ENCODE measurements around the gene MORF4L2. TPM values are rescaled to one million over a fixed set of nuclear protein-coding genes. Genes with fewer than 3 reads are reported as not detected.
"Not testable (repeated sequence)": the region's sequence is repeated elsewhere in the genome, so short reads cannot be mapped to it uniquely, and the experiment has no call there.

MORF4L2 gene
- total and polyA plus RNA-seq, 2 experiments from 2014 or later: 772 to 1,160 TPM

DNA sequence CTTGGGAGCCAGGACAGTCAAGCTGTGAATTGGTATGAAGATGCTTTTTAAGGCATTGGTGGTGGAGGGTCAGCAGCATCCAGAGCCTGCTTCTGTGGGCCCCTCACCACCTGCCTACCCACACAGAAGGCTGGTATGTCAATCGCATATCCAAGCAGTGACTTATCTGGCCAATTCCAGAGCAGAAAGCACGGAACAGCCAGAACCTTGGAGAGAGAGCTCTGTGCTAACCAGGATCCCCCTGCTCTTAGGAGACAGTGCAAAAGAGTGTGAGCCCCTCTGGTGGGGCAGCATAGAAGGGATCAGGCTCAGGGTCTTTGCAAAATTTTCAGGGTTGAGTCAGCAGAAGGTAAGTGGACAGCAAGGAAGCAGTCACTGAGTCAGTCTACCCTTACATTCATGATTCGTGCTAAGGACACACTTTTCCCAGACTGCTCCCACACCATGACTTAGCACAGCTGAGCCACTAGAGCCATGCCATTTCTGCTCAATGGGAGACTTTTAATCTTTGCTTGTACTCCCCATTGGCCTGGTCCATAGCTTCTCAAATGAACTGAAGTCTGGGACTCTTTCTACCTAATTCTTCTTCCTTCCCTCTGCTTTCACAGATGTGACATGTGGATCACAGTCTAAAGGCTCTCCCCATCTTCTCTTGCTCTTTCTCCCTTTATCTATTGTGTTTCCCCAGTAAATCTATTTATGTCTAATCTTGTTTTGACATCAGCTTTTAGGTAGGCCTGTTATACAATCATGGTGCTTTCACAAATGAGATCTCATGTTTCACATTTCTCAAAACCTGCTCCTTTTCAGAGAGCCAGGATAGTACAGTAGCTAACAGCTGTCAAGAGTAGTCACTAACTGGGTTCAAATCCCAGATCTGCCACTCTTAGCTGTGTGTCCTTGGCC lies 20.0 kb downstream of the MORF4L2 start:
- no peak overlapping the region for H3K27ac ChIP-seq
- TF ChIP-seq EZH2phosphoT487 (IDR thresholded peaks at IDR 0.05; ENCODE audit: low read depth, severe bottlenecking, unreplicated experiment) (no peak), EZH2 (IDR thresholded peaks at IDR 0.05; ENCODE audit: borderline replicate concordance) (no peak)
- TF ChIP-seq, protein P1, sequence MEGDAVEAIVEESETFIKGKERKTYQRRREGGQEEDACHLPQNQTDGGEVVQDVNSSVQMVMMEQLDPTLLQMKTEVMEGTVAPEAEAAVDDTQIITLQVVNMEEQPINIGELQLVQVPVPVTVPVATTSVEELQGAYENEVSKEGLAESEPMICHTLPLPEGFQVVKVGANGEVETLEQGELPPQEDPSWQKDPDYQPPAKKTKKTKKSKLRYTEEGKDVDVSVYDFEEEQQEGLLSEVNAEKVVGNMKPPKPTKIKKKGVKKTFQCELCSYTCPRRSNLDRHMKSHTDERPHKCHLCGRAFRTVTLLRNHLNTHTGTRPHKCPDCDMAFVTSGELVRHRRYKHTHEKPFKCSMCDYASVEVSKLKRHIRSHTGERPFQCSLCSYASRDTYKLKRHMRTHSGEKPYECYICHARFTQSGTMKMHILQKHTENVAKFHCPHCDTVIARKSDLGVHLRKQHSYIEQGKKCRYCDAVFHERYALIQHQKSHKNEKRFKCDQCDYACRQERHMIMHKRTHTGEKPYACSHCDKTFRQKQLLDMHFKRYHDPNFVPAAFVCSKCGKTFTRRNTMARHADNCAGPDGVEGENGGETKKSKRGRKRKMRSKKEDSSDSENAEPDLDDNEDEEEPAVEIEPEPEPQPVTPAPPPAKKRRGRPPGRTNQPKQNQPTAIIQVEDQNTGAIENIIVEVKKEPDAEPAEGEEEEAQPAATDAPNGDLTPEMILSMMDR (IDR thresholded peaks at IDR 0.05; ENCODE audit: poor library complexity): no peak

DNA sequence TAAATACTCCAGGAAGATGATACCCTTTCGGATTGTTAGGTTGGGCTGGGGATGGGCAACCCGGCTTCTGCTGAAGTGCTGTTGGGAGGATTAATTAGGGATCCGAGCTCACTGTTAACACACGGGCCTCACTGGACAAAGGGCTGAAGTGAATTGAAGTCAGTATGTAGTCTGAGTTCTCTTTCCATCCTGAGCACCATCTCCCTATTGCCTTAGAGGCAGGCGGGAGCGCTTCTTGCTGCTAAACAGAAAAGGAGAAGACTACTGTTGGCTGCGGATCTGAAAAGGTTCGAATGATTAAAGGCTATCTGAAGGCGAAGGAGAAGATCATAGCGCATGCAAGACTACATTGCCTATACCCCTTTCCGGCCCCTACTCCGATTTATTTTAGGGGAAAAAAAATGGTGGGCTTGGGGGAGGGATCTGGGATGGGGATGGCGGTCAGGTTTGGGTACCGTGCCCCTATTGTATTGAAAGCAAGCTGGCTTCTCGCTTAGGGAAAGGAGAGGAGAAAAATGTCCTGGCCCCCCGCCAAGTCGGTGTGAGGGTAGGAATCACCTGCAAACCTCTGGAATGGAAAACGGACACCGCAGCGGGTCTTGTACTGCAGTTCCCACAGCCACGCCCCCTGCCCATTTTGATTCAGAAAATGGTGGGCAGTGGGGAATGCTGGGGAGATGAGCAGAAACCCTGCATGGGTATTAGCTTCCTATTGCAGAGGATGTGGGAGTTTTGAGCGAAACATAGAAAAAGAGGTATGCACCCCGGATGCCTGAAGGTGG lies 22.3 kb downstream of the MORF4L2 start:
- no peaks in the 10 kb centered on the region for H4K20me1 ChIP-seq (ENCODE audit: insufficient read depth, poor library complexity, severe bottlenecking)
- peak overlapping the region; percentile 56 for H3K4me2 ChIP-seq
- peaks cover 22% of the 10 kb centered on the region for H3K27me3 ChIP-seq
- DNase-seq (ENCODE audit: low spot score): no peak
- H3K4me3 ChIP-seq: no peak overlapping the region
- no peaks in the 10 kb centered on the region for H3K36me3 ChIP-seq (replicated peaks; ENCODE audit: insufficient read depth, low read depth)
- no peaks in the 10 kb centered on the region for H3K9me3 ChIP-seq (ENCODE audit: low read depth)
- H3K27ac ChIP-seq: no peak overlapping the region
- H2AFZ ChIP-seq: no peak overlapping the region
- no peaks in the 10 kb centered on the region for H3K79me2 ChIP-seq
- H3K4me1 ChIP-seq (ENCODE audit: insufficient read depth): no peaks in the 10 kb centered on the region
- H3K9me2 ChIP-seq (replicated peaks; ENCODE audit: insufficient read depth): no peaks in the 10 kb centered on the region
- no peak for TF ChIP-seq EZH2phosphoT487 (IDR thresholded peaks at IDR 0.05; ENCODE audit: low read depth, severe bottlenecking, unreplicated experiment)
- TF ChIP-seq, protein P1 (IDR thresholded peaks at IDR 0.05; ENCODE audit: poor library complexity): no peak
- no peak for TF ChIP-seq EZH2 (IDR thresholded peaks at IDR 0.05; ENCODE audit: borderline replicate concordance)
- WGBS (ENCODE audit: low lambda C conversion rate, missing lambda C conversion rate): 49% methylated on average over 23 of the region's 23 CpGs

More for the DNA sequence above, 20.0 kb downstream of the MORF4L2 start:
- Histone ChIP-seq H3K27me3 (peaks cover 22% of the 10 kb centered on the region), H3K9me2 (replicated peaks; ENCODE audit: insufficient read depth) (no peaks in the 10 kb centered on the region), H4K20me1 (ENCODE audit: insufficient read depth, poor library complexity, severe bottlenecking) (no peaks in the 10 kb centered on the region), H3K79me2 (no peaks in the 10 kb centered on the region), H3K4me1 (ENCODE audit: insufficient read depth) (no peaks in the 10 kb centered on the region), H3K9me3 (ENCODE audit: low read depth) (no peaks in the 10 kb centered on the region), H3K36me3 (replicated peaks; ENCODE audit: insufficient read depth, low read depth) (no peaks in the 10 kb centered on the region), H3K4me3 (no peak overlapping the region), H2AFZ (no peak overlapping the region), H3K4me2 (no peak overlapping the region)
- WGBS (ENCODE audit: low lambda C conversion rate, missing lambda C conversion rate): 91% methylated on average over 3 of the region's 3 CpGs
- no peak for DNase-seq (ENCODE audit: low spot score)

DNA sequence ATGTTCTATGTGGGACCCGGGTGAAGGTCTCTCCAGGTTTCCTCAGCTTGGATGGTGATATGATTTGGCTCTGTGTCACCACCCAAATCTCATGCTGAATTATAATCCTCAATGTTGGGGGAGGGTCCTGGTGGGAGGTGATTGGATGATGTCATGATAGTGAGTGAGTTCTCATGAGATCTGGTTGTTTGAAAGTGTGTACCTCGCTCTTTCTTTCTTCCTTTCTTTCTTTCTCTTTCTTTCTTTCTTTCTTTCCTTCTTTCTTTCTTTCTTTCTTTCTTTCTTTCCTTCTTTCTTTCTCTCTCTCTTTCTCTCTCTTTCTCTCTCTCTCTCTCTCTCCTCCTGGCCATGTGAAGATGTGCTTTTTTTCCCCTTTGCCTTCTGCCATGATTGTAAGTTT lies 27.0 kb downstream of the MORF4L2 start:
- not testable (repeated sequence) for H3K36me3 ChIP-seq (replicated peaks; ENCODE audit: insufficient read depth, low read depth); H3K27ac ChIP-seq; DNase-seq (ENCODE audit: low spot score); H3K4me2 ChIP-seq; H4K20me1 ChIP-seq (ENCODE audit: insufficient read depth, poor library complexity, severe bottlenecking); H3K9me3 ChIP-seq (ENCODE audit: low read depth); H3K4me3 ChIP-seq; H3K79me2 ChIP-seq; H3K4me1 ChIP-seq (ENCODE audit: insufficient read depth); H2AFZ ChIP-seq; H3K9me2 ChIP-seq (replicated peaks; ENCODE audit: insufficient read depth)
- 95% methylated on average over 2 of the region's 2 CpGs for WGBS (ENCODE audit: low lambda C conversion rate, missing lambda C conversion rate)
- peaks cover 22% of the 10 kb centered on the region for H3K27me3 ChIP-seq
